GOT3 (cell line): ENCODE results near the gene SF3A2.

Source experiments
- DNase-seq: peaks from one replicate; lab custom pipeline; 2025; ENCODE audit warnings: mixed read lengths; lab: John Stamatoyannopoulos, UW

Gene SF3A2

GRCh38 chr19:2240881-2241760, 4.5 kb downstream of the SF3A2 start:
- no peak for DNase-seq

- no peak for DNase-seq
Observed at GRCh38 chr19:2242092-2242537, 5.5 kb downstream of the SF3A2 start.

- no peak for DNase-seq
Observed at GRCh38 chr19:2242816-2243215, 6.2 kb downstream of the SF3A2 start.

GRCh38 chr19:2243274-2244124, 6.9 kb downstream of the SF3A2 start:
- DNase-seq = no peak

GRCh38 chr19:2244125-2244411, 7.4 kb downstream of the SF3A2 start:
- DNase-seq = no peak

GRCh38 chr19:2244486-2244885, 7.9 kb downstream of the SF3A2 start:
- DNase-seq = no peak

GRCh38 chr19:2245273-2245672, 8.6 kb downstream of the SF3A2 start:
- no peak for DNase-seq

GRCh38 chr19:2246014-2246620, 9.5 kb downstream of the SF3A2 start:
- no peak for DNase-seq

GRCh38 chr19:2246801-2247361, 10.3 kb downstream of the SF3A2 start:
- no peak for DNase-seq

- DNase-seq = no peak
Observed at GRCh38 chr19:2247433-2248101, 10.9 kb downstream of the SF3A2 start.

GRCh38 chr19:2248136-2249009, 11.7 kb downstream of the SF3A2 start:
- no peak for DNase-seq

GRCh38 chr19:2249010-2249866, 12.6 kb downstream of the SF3A2 start, which contains the start of gene AMH:
TSS of gene AMH (plus strand) at chr19:2249323. CDS start at chr19:2249333, 10 bp downstream.
- DNase-seq = no peak

GRCh38 chr19:2249880-2250765, 13.5 kb downstream of the SF3A2 start:
- DNase-seq = no peak

GRCh38 chr19:2250766-2251105, 14.1 kb downstream of the SF3A2 start:
- DNase-seq = no peak

GRCh38 chr19:2251106-2252054, 14.8 kb downstream of the SF3A2 start:
- no peak for DNase-seq

GRCh38 chr19:2252055-2252796, 15.6 kb downstream of the SF3A2 start:
- no peak for DNase-seq

GRCh38 chr19:2252797-2253105, 16.1 kb downstream of the SF3A2 start:
- DNase-seq = no peak
